BJ (cell line): ENCODE measurements around the gene CA10. TPM values are rescaled to one million over a fixed set of nuclear protein-coding genes. Genes with fewer than 3 reads are reported as not detected.

Experiments used
- CTCF ChIA-PET: fragments of 350-600 bp; formaldehyde crosslinking; extraction: SDS; loops from one replicate; lab custom pipeline; 2021; ENCODE audit warnings: antibody characterized with exemption, inconsistent platforms; lab: Yijun Ruan, JAX
- POLR2A ChIA-PET: fragments of 300-600 bp; sonication (Branson Sonifier 250); formaldehyde crosslinking; extraction: SDS; loops from one replicate; lab custom pipeline; 2021; ENCODE audit warnings: antibody characterized with exemption; lab: Charles Lee
- DNase-seq: peaks from one replicate; pipeline ENCODE4 v3.0.0-alpha.2; 2011; ENCODE audit warnings: low read depth
- H3K27me3 ChIP-seq: 2 replicates; pipeline ENCODE4 v1.6.0; 2011; ENCODE audit warnings: low read length; ENCODE audit not compliant: control insufficient read depth, insufficient read depth
- H3K36me3 ChIP-seq: 2 replicates; pipeline ENCODE4 v1.5.1; 2011; ENCODE audit warnings: low read length; ENCODE audit not compliant: control insufficient read depth, insufficient read depth
- H3K4me3 ChIP-seq: 2 replicates; pipeline ENCODE4 v1.5.1; 2011; ENCODE audit warnings: low read depth, mild to moderate bottlenecking, control low read depth, low read length
- polyA plus RNA-seq: library from polyadenylated mRNA; depleted of rRNA; stranded (reverse); fragments of >200 nt; gene quantifications from 2 replicates; pipeline ENCODE4 v1.2.3, GENCODE V29; 2011
- TF ChIP-seq, protein P1 (sequence below): IDR thresholded peaks from 2 replicates; pipeline ENCODE4 v1.5.1; 2011; ENCODE audit warnings: low read depth, mild to moderate bottlenecking, control low read depth, inconsistent platforms, low read length, moderate library complexity; ENCODE audit not compliant: insufficient read depth

Gene CA10
- polyA plus RNA-seq, 1 experiment: not detected

- Histone ChIP-seq H3K36me3 (no peaks in the 10 kb centered on the region), H3K27me3 (peaks cover 3% of the 10 kb centered on the region; the same call in 1 of the 2 replicates), H3K4me3 (no peak overlapping the region)
- POLR2A ChIA-PET: no interaction called here
- DNase-seq: no peak
- TF ChIP-seq, protein P1, sequence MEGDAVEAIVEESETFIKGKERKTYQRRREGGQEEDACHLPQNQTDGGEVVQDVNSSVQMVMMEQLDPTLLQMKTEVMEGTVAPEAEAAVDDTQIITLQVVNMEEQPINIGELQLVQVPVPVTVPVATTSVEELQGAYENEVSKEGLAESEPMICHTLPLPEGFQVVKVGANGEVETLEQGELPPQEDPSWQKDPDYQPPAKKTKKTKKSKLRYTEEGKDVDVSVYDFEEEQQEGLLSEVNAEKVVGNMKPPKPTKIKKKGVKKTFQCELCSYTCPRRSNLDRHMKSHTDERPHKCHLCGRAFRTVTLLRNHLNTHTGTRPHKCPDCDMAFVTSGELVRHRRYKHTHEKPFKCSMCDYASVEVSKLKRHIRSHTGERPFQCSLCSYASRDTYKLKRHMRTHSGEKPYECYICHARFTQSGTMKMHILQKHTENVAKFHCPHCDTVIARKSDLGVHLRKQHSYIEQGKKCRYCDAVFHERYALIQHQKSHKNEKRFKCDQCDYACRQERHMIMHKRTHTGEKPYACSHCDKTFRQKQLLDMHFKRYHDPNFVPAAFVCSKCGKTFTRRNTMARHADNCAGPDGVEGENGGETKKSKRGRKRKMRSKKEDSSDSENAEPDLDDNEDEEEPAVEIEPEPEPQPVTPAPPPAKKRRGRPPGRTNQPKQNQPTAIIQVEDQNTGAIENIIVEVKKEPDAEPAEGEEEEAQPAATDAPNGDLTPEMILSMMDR: no peak
- CTCF ChIA-PET: interaction anchor here (0.6 kb wide), 1 partner anchor 721 kb away, joined by 4 read pairs; no protein-coding TSS in a partner anchor
Measured at GRCh38 chr17:52157603-52158449, 688 bp downstream of the CA10 start.

GRCh38 chr17:52156576-52157570 is 1.6 kb downstream of the CA10 start:
- peaks cover 3% of the 10 kb centered on the region; the same call in 1 of the 2 replicates for H3K27me3 ChIP-seq
- POLR2A ChIA-PET: no interaction called here
- no peak for DNase-seq
- CTCF ChIA-PET: no interaction called here
- no peaks in the 10 kb centered on the region for H3K36me3 ChIP-seq
- TF ChIP-seq, protein P1: no peak
- H3K4me3 ChIP-seq: no peak overlapping the region

- Histone ChIP-seq H3K36me3 (no peaks in the 10 kb centered on the region), H3K4me3 (no peak overlapping the region), H3K27me3 (peaks cover 3% of the 10 kb centered on the region; the same call in 1 of the 2 replicates)
- TF ChIP-seq, protein P1: no peak
- CTCF ChIA-PET: no interaction called here
- DNase-seq: no peak
- POLR2A ChIA-PET: no interaction called here
Measured at GRCh38 chr17:52155301-52155700, 3.2 kb downstream of the CA10 start.

DNA sequence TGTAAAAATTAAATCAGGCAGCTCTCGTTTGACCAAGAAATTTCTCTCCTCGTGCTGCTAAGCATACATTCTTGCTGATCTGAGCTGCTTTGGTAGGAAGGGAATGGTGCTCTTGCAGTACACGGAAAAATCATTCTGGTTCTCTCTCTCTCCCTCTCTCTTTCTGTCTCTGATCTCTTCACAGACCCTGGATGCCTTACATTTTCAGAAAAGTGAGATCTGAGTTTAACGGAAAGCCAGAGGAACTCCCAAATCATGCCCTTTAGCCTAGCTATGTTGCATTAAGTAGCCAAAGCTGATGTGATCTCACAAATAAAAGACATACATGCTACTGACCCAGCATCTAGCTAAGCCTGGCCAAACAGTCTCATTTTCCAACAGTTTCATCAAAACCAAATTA is 4.0 kb downstream of the CA10 start:
- ChIA-PET CTCF (no interaction called here), POLR2A (no interaction called here)
- Histone ChIP-seq H3K36me3 (no peaks in the 10 kb centered on the region), H3K4me3 (no peak overlapping the region), H3K27me3 (peaks cover 3% of the 10 kb centered on the region; the same call in 1 of the 2 replicates)
- DNase-seq: no peak
- TF ChIP-seq, protein P1: no peak

- CTCF ChIA-PET: no interaction called here
- H3K4me3 ChIP-seq: no peak overlapping the region
- H3K36me3 ChIP-seq: no peaks in the 10 kb centered on the region
- H3K27me3 ChIP-seq: no peaks in the 10 kb centered on the region
- TF ChIP-seq, protein P1: no peak
- POLR2A ChIA-PET: no interaction called here
- DNase-seq: no peak
Measured at GRCh38 chr17:52150935-52151334, 7.6 kb downstream of the CA10 start.
